Colonic mucosa (tissue), 4 donors: Measurements from ENCODE around the gene BPIFA1. TPM values are rescaled to one million over a fixed set of nuclear protein-coding genes. Genes with fewer than 3 reads are reported as not detected.

Experiments
- DNase-seq: peaks from one replicate; pipeline ENCODE4 v3.0.0-alpha.2; 2020
- H3K27ac ChIP-seq: fragments of 200-600 bp; one replicate; pipeline ENCODE4 v1.8.0; 2021
- H3K27me3 ChIP-seq: fragments of 200-600 bp; one replicate; pipeline ENCODE4 v1.8.0; 2021
- H3K36me3 ChIP-seq: fragments of 200-600 bp; one replicate; pipeline ENCODE4 v1.8.0; 2021
- H3K4me1 ChIP-seq: fragments of 200-600 bp; one replicate; pipeline ENCODE4 v1.8.0; 2021; ENCODE audit warnings: mild to moderate bottlenecking
- H3K4me3 ChIP-seq: fragments of 200-600 bp; one replicate; pipeline ENCODE4 v1.8.0; 2021
- H3K9ac ChIP-seq, 2 donors: one replicate each; pipeline ENCODE4 v1.7.0; 2013; ENCODE audit warnings: control low read depth in 2 of 2, low read depth in 2 of 2, low read length in 2 of 2
- H3K9me3 ChIP-seq: fragments of 200-600 bp; one replicate; pipeline ENCODE4 v1.8.0; 2021
- CTCF ChIP-seq: fragments of 200-600 bp; IDR thresholded peaks from one replicate; pipeline ENCODE4 v1.8.0; 2022; ENCODE audit warnings: antibody characterized with exemption, mild to moderate bottlenecking
- intact Hi-C: fragments of 100-400 bp; cut with DNase I; formaldehyde crosslinking; loops from one replicate; pipeline ENCODE4 v1.14.1; 2022
- total RNA-seq, 2 donors: library from RNA; stranded (reverse); fragmentation: NEBNext Ultra II Directional in 1 of 2; extraction: Animal tissue kit (Norgen Biotek cat#: 25700) in 1 of 2; gene quantifications; one replicate each; pipeline ENCODE4 v1.2.1, GENCODE V29; 2021
- donor health status: healthy.
- donor health status: DM: no; HTN: no; CAD: no.
- donor health status: DM: no; HTN: no; CAD: no.

BPIFA1 gene
- not detected for total RNA-seq

DNA sequence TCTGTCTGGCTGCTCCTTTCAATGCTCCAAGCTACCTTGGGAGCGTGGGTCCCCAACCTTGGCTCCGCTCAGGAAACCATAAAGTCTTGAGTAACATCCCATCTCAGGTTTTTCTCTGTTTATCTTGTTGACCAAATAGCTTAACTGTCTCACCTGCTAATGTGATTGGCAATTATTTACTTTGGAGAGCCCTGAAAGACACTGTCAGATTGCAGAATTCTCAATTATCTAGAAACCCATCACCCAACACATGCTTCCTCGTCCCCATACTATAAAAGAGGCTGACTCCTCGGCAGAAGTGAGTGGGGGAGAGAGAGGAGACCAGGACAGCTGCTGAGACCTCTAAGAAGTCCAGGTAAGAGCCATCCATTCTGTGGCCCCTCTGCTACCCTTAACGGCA lies at the start of gene BPIFA1:
Gene BPIFA1, plus strand, starts transcription at position 301 of the 400 bp plus-strand sequence. CDS start 1,716 bp downstream, outside the sequence.
- intact Hi-C loops = no loop called here
- no peak for DNase-seq
- Histone ChIP-seq H3K27ac (no peak within 1 kb of the TSS), H3K9ac (no peak within 1 kb of the TSS), H3K9me3 (no peaks in the 10 kb centered on the region), H3K27me3 (no peaks in the 10 kb centered on the region), H3K4me1 (no peaks in the 10 kb centered on the region), H3K4me3 (no peak within 1 kb of the TSS), H3K36me3 (no peaks in the 10 kb centered on the region)
- no peak for TF ChIP-seq CTCF

GRCh38 chr20:33187491-33187890 lies 48.3 kb upstream of the BPIFA1 start:
- intact Hi-C loops = no loop called here
- no peak overlapping the region for H3K27ac ChIP-seq
- no peak for DNase-seq

DNA sequence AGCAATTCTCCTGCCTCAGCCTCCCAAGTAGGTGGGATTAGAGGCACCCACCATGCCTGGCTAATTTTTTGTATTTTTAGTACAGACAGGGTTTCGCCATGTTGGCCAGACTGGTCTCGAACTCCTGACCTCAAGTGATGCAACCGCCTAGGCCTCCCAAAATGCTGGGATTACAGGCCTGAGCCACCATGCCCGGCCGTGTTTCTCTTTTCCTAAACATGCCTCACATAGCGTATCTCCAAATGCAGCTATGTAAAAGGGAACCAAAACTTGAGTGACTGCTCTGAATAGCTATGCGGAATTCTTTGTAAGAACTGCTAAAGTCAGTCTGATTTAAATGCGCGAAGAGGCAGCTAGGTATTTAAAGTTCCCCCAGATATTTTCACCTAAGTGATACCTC lies 47.4 kb upstream of the BPIFA1 start:
- Histone ChIP-seq H3K27me3 (no peaks in the 10 kb centered on the region), H3K9ac (no peak overlapping the region), H3K27ac (no peak overlapping the region), H3K36me3 (no peaks in the 10 kb centered on the region), H3K4me1 (no peaks in the 10 kb centered on the region), H3K4me3 (no peak overlapping the region), H3K9me3 (no peaks in the 10 kb centered on the region)
- DNase-seq = no peak
- intact Hi-C loops = no loop called here
- TF ChIP-seq CTCF = no peak

More at GRCh38 chr20:33187491-33187890, 48.3 kb upstream of the BPIFA1 start:
- Histone ChIP-seq H3K4me1 (no peaks in the 10 kb centered on the region), H3K27me3 (no peaks in the 10 kb centered on the region), H3K9me3 (no peaks in the 10 kb centered on the region), H3K36me3 (no peaks in the 10 kb centered on the region), H3K4me3 (no peak overlapping the region), H3K9ac (no peak overlapping the region)
- TF ChIP-seq CTCF = no peak

GRCh38 chr20:33191484-33191883 lies 44.3 kb upstream of the BPIFA1 start:
- Histone ChIP-seq H3K4me3 (no peak overlapping the region), H3K9me3 (no peaks in the 10 kb centered on the region), H3K27me3 (no peaks in the 10 kb centered on the region), H3K36me3 (no peaks in the 10 kb centered on the region), H3K27ac (no peak overlapping the region), H3K9ac (no peak overlapping the region), H3K4me1 (no peaks in the 10 kb centered on the region)
- no peak for DNase-seq
- intact Hi-C loops = no loop called here
- no peak for TF ChIP-seq CTCF

DNA sequence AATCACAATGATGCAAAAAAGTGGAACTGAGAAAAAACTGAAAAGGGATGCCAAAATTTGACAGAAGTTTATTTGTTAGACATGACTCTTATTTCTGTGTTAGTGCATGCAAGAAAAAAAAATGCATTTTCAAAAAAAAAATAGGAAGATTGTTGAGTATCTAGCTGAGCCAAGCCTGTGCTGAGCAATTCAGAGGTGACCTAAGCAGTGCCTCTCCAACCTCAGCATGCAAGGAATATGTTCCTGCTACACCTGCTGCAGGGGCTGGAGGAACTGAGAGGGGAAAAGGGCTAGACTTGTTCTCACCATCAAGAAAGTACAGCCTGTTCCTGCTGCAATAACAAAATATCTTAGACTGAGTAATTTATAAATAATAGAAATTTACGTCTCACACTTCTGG lies 43.8 kb upstream of the BPIFA1 start:
- intact Hi-C loops = no loop called here

More for the DNA sequence above, 43.8 kb upstream of the BPIFA1 start:
- Histone ChIP-seq H3K36me3 (no peaks in the 10 kb centered on the region), H3K4me1 (no peaks in the 10 kb centered on the region), H3K27me3 (no peaks in the 10 kb centered on the region), H3K9ac (no peak overlapping the region), H3K27ac (no peak overlapping the region), H3K4me3 (no peak overlapping the region), H3K9me3 (no peaks in the 10 kb centered on the region)
- DNase-seq = no peak
- TF ChIP-seq CTCF = no peak
